Measurements from ENCODE around the gene FFAR2. TPM values are rescaled to one million over a fixed set of nuclear protein-coding genes. Genes with fewer than 3 reads are reported as not detected.
"Not testable (repeated sequence)": the region's sequence is repeated elsewhere in the genome, so short reads cannot be mapped to it uniquely, and the experiment has no call there.

FFAR2 gene
- total and polyA plus RNA-seq, 11 donors, result 0.12 to 3.4 (median 0.38) TPM; not detected in 2

- 83 to 91% (median 85%) methylated on average over 3 of the region's 3 CpGs for WGBS, 4 donors
- TF ChIP-seq POLR2A (IDR thresholded peaks at IDR 0.05) (no peak), CTCF (IDR thresholded peaks at IDR 0.05) (no peak)
- H3K36me3 ChIP-seq, result no peaks in the 10 kb centered on the region
- no peak for ATAC-seq
- H3K4me3 ChIP-seq, result no peak overlapping the region
- peaks cover 0 to 3% (median 0%) of the 10 kb centered on the region in 9 donors for H3K27me3 ChIP-seq
- peaks cover 0 to 16% (median 0%) of the 10 kb centered on the region in 12 donors for H3K4me1 ChIP-seq
- intact Hi-C loops (cut with DNase I), result no loop called here
- DNase-seq, result no peak
- no peak overlapping the region for H3K27ac ChIP-seq
- H3K9me3 ChIP-seq, result no peaks in the 10 kb centered on the region
Measured at GRCh38 chr19:35419046-35419445, 29.0 kb upstream of the FFAR2 start.

- Histone ChIP-seq H3K36me3 (no peaks in the 10 kb centered on the region), H3K4me1 (peaks cover 0 to 16% (median 0%) of the 10 kb centered on the region in 12 donors), H3K9me3 (no peaks in the 10 kb centered on the region), H3K4me3 (no peak overlapping the region), H3K27ac (no peak overlapping the region), H3K27me3 (peaks cover 0 to 3% (median 0%) of the 10 kb centered on the region in 9 donors)
- WGBS, 4 donors, result 89 to 93% (median 90%) methylated on average over 5 of the region's 5 CpGs
- ATAC-seq (no peak), DNase-seq (no peak)
- TF ChIP-seq CTCF (IDR thresholded peaks at IDR 0.05) (no peak), POLR2A (IDR thresholded peaks at IDR 0.05) (no peak)
- intact Hi-C loops (cut with DNase I), result loop anchor here in 1 of 10 donors (5.0 kb wide), 1 partner anchor 47 kb away; no protein-coding TSS in a partner anchor
Measured at GRCh38 chr19:35419805-35420204, 28.3 kb upstream of the FFAR2 start.

- TF ChIP-seq CTCF (IDR thresholded peaks at IDR 0.05) (no peak), POLR2A (IDR thresholded peaks at IDR 0.05) (no peak)
- no peak overlapping the region for H3K4me3 ChIP-seq
- no peaks in the 10 kb centered on the region for H3K9me3 ChIP-seq
- WGBS, 4 donors, result 63 to 72% (median 66%) methylated on average over 11 of the region's 11 CpGs
- ATAC-seq (peak in 1 of 4 donors; percentile 18), DNase-seq (no peak)
- peaks cover 0 to 3% (median 0%) of the 10 kb centered on the region in 9 donors for H3K27me3 ChIP-seq
- H3K27ac ChIP-seq, result no peak overlapping the region
- intact Hi-C loops (cut with DNase I), result loop anchor here in 1 of 10 donors (5.0 kb wide), 1 partner anchor 46 kb away; no protein-coding TSS in a partner anchor
- no peaks in the 10 kb centered on the region for H3K36me3 ChIP-seq
- H3K4me1 ChIP-seq, result peaks cover 0 to 16% (median 0%) of the 10 kb centered on the region in 12 donors
Measured at GRCh38 chr19:35421362-35421761, 26.7 kb upstream of the FFAR2 start.

- 90 to 97% (median 96%) methylated on average over 7 of the region's 7 CpGs for WGBS, 4 donors
- not testable (repeated sequence) for ATAC-seq, DNase-seq, H3K9me3 ChIP-seq, H3K36me3 ChIP-seq, H3K4me1 ChIP-seq, H3K27me3 ChIP-seq, H3K4me3 ChIP-seq, H3K27ac ChIP-seq
- intact Hi-C loops (cut with DNase I), result loop anchor here in 1 of 10 donors (5.0 kb wide), 1 partner anchor 44 kb away; no protein-coding TSS in a partner anchor
Measured at GRCh38 chr19:35423406-35423805, 24.7 kb upstream of the FFAR2 start.

GRCh38 chr19:35425682-35426081 is 22.4 kb upstream of the FFAR2 start:
- no peak for TF ChIP-seq CTCF (IDR thresholded peaks at IDR 0.05)
- TF ChIP-seq POLR2A (IDR thresholded peaks at IDR 0.05), result no peak
- intact Hi-C loops (cut with DNase I), result no loop called here
- Histone ChIP-seq H3K36me3 (no peaks in the 10 kb centered on the region), H3K9me3 (no peaks in the 10 kb centered on the region), H3K4me3 (no peak overlapping the region), H3K4me1 (peaks cover 0 to 9% (median 0%) of the 10 kb centered on the region in 12 donors), H3K27me3 (no peaks in the 10 kb centered on the region), H3K27ac (no peak overlapping the region)
- 81 to 87% (median 82%) methylated on average over 4 of the region's 4 CpGs for WGBS, 4 donors
- DNase-seq (no peak), ATAC-seq (no peak)
